GM12878 (cell line): ENCODE results near the gene MID1. TPM values are rescaled to one million over a fixed set of nuclear protein-coding genes. Genes with fewer than 3 reads are reported as not detected.

ENCODE experiments used
- ATAC-seq: fragments of 200-7000 bp; cut with Tn5 transposase; 3 replicates; pipeline ENCODE4 v1.9.1; 2020; ENCODE audit warnings: mild to moderate bottlenecking, moderate library complexity
- BruUV-seq: library from RNA; stranded (reverse); fragments of 400-500 nt; replicated peaks from 2 replicates; lab custom pipeline; 2021; lab: Mats Ljungman, UMichigan
- CTCF ChIA-PET: fragments of 300-600 bp; sonication (Branson Sonifier 250); formaldehyde crosslinking; extraction: SDS; loops from one replicate; lab custom pipeline; 2021; ENCODE audit warnings: inconsistent platforms; lab: Yijun Ruan, JAX
- POLR2A ChIA-PET: fragments of 350-600 bp; formaldehyde crosslinking; extraction: SDS; loops from one replicate; lab custom pipeline; 2021; ENCODE audit warnings: inconsistent platforms; lab: Charles Lee
- RAD21 ChIA-PET: fragments of 300-600 bp; sonication (Branson Sonifier 250); formaldehyde crosslinking; loops from one replicate; lab custom pipeline; 2023; ENCODE audit warnings: antibody characterized with exemption; ENCODE audit not compliant: unreplicated experiment; lab: Charles Lee
- SMC1A ChIA-PET: fragments of 300-600 bp; sonication (Branson Sonifier 250); formaldehyde crosslinking; loops from one replicate; lab custom pipeline; 2023; ENCODE audit not compliant: unreplicated experiment, uncharacterized antibody; lab: Charles Lee
- DNase-seq: peaks from one replicate; pipeline ENCODE4 v3.0.0-alpha.2; 2011; ENCODE audit warnings: low read depth, low spot score
- FAIRE-seq: peaks from 3 replicates; lab custom pipeline; 2011; peaks lifted over from hg19 to GRCh38; lab: Jason Lieb, UNC
- H2AFZ ChIP-seq: 2 replicates; pipeline ENCODE4 v1.6.0; 2011; ENCODE audit warnings: low read depth, low read length, control low read depth; ENCODE audit not compliant: control insufficient read depth
- H3K27ac ChIP-seq: 2 replicates; pipeline ENCODE4 v1.5.1; 2011; ENCODE audit warnings: control low read depth; ENCODE audit not compliant: control insufficient read depth, insufficient read depth
- H3K27me3 ChIP-seq, 2 experiments: replicated peaks in 1 of 2; 2 replicates each; pipeline versions ENCODE4 v1.6.0 to v1.6.1; 2011; ENCODE audit warnings: low read length in 1 of 2; ENCODE audit not compliant: control insufficient read depth in 2 of 2, insufficient read depth in 2 of 2
- H3K36me3 ChIP-seq, 2 experiments: 2 replicates each; pipeline ENCODE4 v1.5.1; 2011; ENCODE audit warnings: low read length in 1 of 2; ENCODE audit not compliant: control insufficient read depth in 2 of 2, insufficient read depth in 2 of 2
- H3K4me1 ChIP-seq: 2 replicates; pipeline ENCODE4 v1.6.1; 2011; ENCODE audit warnings: mild to moderate bottlenecking, low read length, moderate library complexity, mixed read lengths; ENCODE audit not compliant: control insufficient read depth, insufficient read depth
- H3K4me2 ChIP-seq: 2 replicates; pipeline ENCODE4 v1.6.0; 2011; ENCODE audit warnings: control low read depth; ENCODE audit not compliant: control insufficient read depth, insufficient read depth
- H3K4me3 ChIP-seq: fragments of 200-600 bp; sonication (generic); 2 replicates; pipeline ENCODE4 v1.5.1; 2016
- H3K79me2 ChIP-seq: 2 replicates; pipeline ENCODE4 v1.6.0; 2011; ENCODE audit warnings: low read length; ENCODE audit not compliant: control insufficient read depth, insufficient read depth
- H3K9ac ChIP-seq: 2 replicates; pipeline ENCODE4 v1.8.0; 2011; ENCODE audit warnings: low read length, control low read depth, mixed read lengths; ENCODE audit not compliant: control insufficient read depth, insufficient read depth
- H3K9me3 ChIP-seq: replicated peaks from 3 replicates; pipeline ENCODE4 v1.5.1; 2011; ENCODE audit warnings: mild to moderate bottlenecking, low read length; ENCODE audit not compliant: control insufficient read depth, insufficient read depth
- H4K20me1 ChIP-seq: 2 replicates; pipeline ENCODE4 v1.6.0; 2011; ENCODE audit not compliant: control insufficient read depth, insufficient read depth
- ATF7 ChIP-seq: fragments of 450-650 bp; IDR thresholded peaks from 2 replicates; pipeline ENCODE4 v1.6.1; 2016; ENCODE audit warnings: low read depth, mild to moderate bottlenecking
- BACH1 ChIP-seq: fragments of 450-650 bp; IDR thresholded peaks from 2 replicates; pipeline ENCODE4 v1.6.1; 2017; ENCODE audit warnings: mild to moderate bottlenecking, borderline replicate concordance
- JUND ChIP-seq: IDR thresholded peaks from 2 replicates; pipeline ENCODE4 v1.6.1; 2012; ENCODE audit warnings: low read depth, mild to moderate bottlenecking, low read length, improper control_type of control experiment, moderate library complexity
- NR2C1 ChIP-seq: fragments of 450-650 bp; IDR thresholded peaks from 2 replicates; pipeline ENCODE4 v1.6.1; 2017; ENCODE audit warnings: antibody characterized with exemption, mild to moderate bottlenecking, moderate library complexity
- RAD51 ChIP-seq: fragments of 450-650 bp; IDR thresholded peaks from 2 replicates; pipeline ENCODE4 v1.6.1; 2016; ENCODE audit warnings: moderate library complexity, mild to moderate bottlenecking, inconsistent platforms
- YBX1 ChIP-seq: fragments of 450-650 bp; IDR thresholded peaks from 2 replicates; pipeline ENCODE4 v1.6.1; 2016; ENCODE audit warnings: antibody characterized with exemption
- WGBS: methylation state at CpG from one replicate; pipeline ENCODE4 v1.1.6; 2016; ENCODE audit warnings: low lambda C conversion rate; ENCODE audit not compliant: insufficient replicate concordance, insufficient coverage; ENCODE audit errors: missing lambda C conversion rate; 5-methylcytosine and 5-hydroxymethylcytosine counted together
- in situ Hi-C: fragments of 300-500 bp; cut with MboI; formaldehyde crosslinking; loops from 9 replicates; pipeline ENCODE4 v1.14.3; 2018; ENCODE audit warnings: mixed read lengths
- intact Hi-C: fragments of 100-400 bp; cut with micrococcal nuclease; formaldehyde crosslinking; loops from one replicate; pipeline ENCODE4 v1.14.2; 2022; ENCODE audit not compliant: unreplicated experiment
- polyA plus RNA-seq, 11 experiments: library from polyadenylated mRNA; depleted of rRNA in 4 of 11; unstranded in 6 of 11; stranded (reverse) in 5 of 11; fragments of >200 nt; fragmentation: Nextera tagmentation in 4 of 11; fragmentation: Illumina TruSeq in 1 of 11; extraction: Ambion mirVana in 4 of 11; extraction: Trizol in 1 of 11; gene quantifications; 1 replicate in 1 of 11; 2 replicates in 10 of 11; pipeline versions ENCODE4 v1.2.1 to v1.2.3, GENCODE V29; 2011 to 2016; ENCODE audit warnings: inconsistent platforms in 2 of 11, missing spikeins in 2 of 11, low read depth in 1 of 11
- total RNA-seq, 4 experiments: library from RNA; depleted of rRNA in 3 of 4; stranded (reverse); fragments of >200 nt in 3 of 4; fragmentation: Illumina TruSeq in 1 of 4; extraction: Trizol in 1 of 4; gene quantifications; 2 replicates each; pipeline versions ENCODE4 v1.2.1 to v1.2.3, GENCODE V29; 2013 to 2021
- TF ChIP-seq, protein P1 (sequence below): fragments of 150-350 bp; IDR thresholded peaks from 2 replicates; pipeline ENCODE4 v1.6.1; 2016; ENCODE audit warnings: low read depth, low read length
- TF ChIP-seq, protein P2 (sequence below): fragments of 450-650 bp; IDR thresholded peaks from 2 replicates; pipeline ENCODE4 v1.6.1; 2016; ENCODE audit warnings: mild to moderate bottlenecking, moderate library complexity, borderline replicate concordance

MID1 gene
- total and polyA plus RNA-seq, 10 of the 15 experiments (the other 5 are each of a cell fraction or from before 2014, with no cell fraction given): 0.04 to 0.51 (median 0.14) TPM; not detected in 1

DNA sequence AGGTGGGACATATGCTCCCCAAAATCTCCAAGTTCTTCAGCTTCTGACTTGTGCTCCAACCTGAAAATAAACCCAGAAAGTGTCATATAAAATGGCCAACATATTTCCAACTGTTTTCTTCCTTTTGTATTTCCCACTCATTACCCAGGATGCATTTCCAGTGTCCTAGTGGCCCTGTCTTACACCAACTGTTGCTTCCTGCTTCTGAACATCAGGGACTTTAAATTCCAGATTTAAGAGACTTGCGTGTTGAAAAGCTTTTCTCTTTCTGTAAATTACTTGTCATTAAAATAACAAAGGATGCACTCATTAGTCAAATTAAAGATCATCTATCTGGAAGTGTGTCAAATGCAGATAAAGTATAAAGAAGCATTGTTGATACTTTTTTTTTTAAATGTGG is 19.9 kb downstream of the MID1 start:
- FAIRE-seq: no peak
- SMC1A ChIA-PET: interaction anchor here (1.1 to 4.9 kb wide), 4 partner anchors 122 to 411 kb away, joined by 3 to 51 read pairs (median 3); no protein-coding TSS in a partner anchor
- Histone ChIP-seq H3K9ac (no peak overlapping the region), H3K4me3 (no peak overlapping the region), H3K36me3 (no peaks in the 10 kb centered on the region), H3K4me2 (no peak overlapping the region), H4K20me1 (no peaks in the 10 kb centered on the region), H3K27me3 (no peaks in the 10 kb centered on the region; a peak in 1 of 4 replicates), H3K9me3 (no peaks in the 10 kb centered on the region), H3K4me1 (no peaks in the 10 kb centered on the region), H3K79me2 (no peaks in the 10 kb centered on the region), H3K27ac (no peak overlapping the region), H2AFZ (no peak overlapping the region)
- in situ Hi-C loops (loop anchor here (25.0 kb wide), 1 partner anchor 613 kb away; no protein-coding TSS in a partner anchor), intact Hi-C loops (no loop called here)
- no peak for DNase-seq
- no peak for ATAC-seq
- 38% methylated on average over 1 of the region's 1 CpG for WGBS
- RAD21 ChIA-PET: interaction anchor here (2.1 kb wide), 1 partner anchor 410 kb away, joined by 6 read pairs; no protein-coding TSS in a partner anchor
- TF ChIP-seq, protein P1, sequence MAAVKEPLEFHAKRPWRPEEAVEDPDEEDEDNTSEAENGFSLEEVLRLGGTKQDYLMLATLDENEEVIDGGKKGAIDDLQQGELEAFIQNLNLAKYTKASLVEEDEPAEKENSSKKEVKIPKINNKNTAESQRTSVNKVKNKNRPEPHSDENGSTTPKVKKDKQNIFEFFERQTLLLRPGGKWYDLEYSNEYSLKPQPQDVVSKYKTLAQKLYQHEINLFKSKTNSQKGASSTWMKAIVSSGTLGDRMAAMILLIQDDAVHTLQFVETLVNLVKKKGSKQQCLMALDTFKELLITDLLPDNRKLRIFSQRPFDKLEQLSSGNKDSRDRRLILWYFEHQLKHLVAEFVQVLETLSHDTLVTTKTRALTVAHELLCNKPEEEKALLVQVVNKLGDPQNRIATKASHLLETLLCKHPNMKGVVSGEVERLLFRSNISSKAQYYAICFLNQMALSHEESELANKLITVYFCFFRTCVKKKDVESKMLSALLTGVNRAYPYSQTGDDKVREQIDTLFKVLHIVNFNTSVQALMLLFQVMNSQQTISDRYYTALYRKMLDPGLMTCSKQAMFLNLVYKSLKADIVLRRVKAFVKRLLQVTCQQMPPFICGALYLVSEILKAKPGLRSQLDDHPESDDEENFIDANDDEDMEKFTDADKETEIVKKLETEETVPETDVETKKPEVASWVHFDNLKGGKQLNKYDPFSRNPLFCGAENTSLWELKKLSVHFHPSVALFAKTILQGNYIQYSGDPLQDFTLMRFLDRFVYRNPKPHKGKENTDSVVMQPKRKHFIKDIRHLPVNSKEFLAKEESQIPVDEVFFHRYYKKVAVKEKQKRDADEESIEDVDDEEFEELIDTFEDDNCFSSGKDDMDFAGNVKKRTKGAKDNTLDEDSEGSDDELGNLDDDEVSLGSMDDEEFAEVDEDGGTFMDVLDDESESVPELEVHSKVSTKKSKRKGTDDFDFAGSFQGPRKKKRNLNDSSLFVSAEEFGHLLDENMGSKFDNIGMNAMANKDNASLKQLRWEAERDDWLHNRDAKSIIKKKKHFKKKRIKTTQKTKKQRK: no peak
- TF ChIP-seq ATF7 (no peak), YBX1 (no peak), BACH1 (no peak), JUND (no peak), NR2C1 (no peak), RAD51 (no peak)
- TF ChIP-seq, protein P2, sequence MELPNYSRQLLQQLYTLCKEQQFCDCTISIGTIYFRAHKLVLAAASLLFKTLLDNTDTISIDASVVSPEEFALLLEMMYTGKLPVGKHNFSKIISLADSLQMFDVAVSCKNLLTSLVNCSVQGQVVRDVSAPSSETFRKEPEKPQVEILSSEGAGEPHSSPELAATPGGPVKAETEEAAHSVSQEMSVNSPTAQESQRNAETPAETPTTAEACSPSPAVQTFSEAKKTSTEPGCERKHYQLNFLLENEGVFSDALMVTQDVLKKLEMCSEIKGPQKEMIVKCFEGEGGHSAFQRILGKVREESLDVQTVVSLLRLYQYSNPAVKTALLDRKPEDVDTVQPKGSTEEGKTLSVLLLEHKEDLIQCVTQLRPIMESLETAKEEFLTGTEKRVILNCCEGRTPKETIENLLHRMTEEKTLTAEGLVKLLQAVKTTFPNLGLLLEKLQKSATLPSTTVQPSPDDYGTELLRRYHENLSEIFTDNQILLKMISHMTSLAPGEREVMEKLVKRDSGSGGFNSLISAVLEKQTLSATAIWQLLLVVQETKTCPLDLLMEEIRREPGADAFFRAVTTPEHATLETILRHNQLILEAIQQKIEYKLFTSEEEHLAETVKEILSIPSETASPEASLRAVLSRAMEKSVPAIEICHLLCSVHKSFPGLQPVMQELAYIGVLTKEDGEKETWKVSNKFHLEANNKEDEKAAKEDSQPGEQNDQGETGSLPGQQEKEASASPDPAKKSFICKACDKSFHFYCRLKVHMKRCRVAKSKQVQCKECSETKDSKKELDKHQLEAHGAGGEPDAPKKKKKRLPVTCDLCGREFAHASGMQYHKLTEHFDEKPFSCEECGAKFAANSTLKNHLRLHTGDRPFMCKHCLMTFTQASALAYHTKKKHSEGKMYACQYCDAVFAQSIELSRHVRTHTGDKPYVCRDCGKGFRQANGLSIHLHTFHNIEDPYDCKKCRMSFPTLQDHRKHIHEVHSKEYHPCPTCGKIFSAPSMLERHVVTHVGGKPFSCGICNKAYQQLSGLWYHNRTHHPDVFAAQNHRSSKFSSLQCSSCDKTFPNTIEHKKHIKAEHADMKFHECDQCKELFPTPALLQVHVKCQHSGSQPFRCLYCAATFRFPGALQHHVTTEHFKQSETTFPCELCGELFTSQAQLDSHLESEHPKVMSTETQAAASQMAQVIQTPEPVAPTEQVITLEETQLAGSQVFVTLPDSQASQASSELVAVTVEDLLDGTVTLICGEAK: no peak
- no TSS peak for BruUV-seq
- CTCF ChIA-PET: interaction anchor here (0.6 to 4.7 kb wide), 10 partner anchors 13 to 480 kb away, joined by 3 to 93 read pairs (median 3); no protein-coding TSS in a partner anchor
- POLR2A ChIA-PET: interaction anchor here (0.6 kb wide), 1 partner anchor 420 kb away, joined by 4 read pairs; no protein-coding TSS in a partner anchor
